Liver (tissue), 9 donors: ENCODE measurements around the gene H2BK1. TPM values are rescaled to one million over a fixed set of nuclear protein-coding genes. Genes with fewer than 3 reads are reported as not detected.

Experiments used
- DNase-seq: peaks from one replicate; pipeline ENCODE4 v3.0.0-alpha.2; 2017; ENCODE audit warnings: low spot score
- H3K27ac ChIP-seq, 2 donors: one replicate each; pipeline ENCODE4 v1.7.0; 2013; ENCODE audit warnings: inconsistent platforms in 2 of 2, low read length in 2 of 2, control low read depth in 1 of 2, low read depth in 1 of 2, mild to moderate bottlenecking in 1 of 2
- H3K27me3 ChIP-seq, 4 donors: one replicate each; pipeline versions ENCODE4 v1.6.1 to v1.7.0; 2013; ENCODE audit warnings: low read length in 3 of 4, inconsistent platforms in 1 of 4, mild to moderate bottlenecking in 1 of 4, moderate library complexity in 1 of 4; ENCODE audit not compliant: control insufficient read depth in 4 of 4, insufficient read depth in 4 of 4
- H3K36me3 ChIP-seq, 4 donors: one replicate each; pipeline versions ENCODE4 v1.6.1 to v1.7.0; 2013; ENCODE audit warnings: low read length in 3 of 4, mild to moderate bottlenecking in 3 of 4, low read depth in 1 of 4, moderate library complexity in 1 of 4; ENCODE audit not compliant: control insufficient read depth in 4 of 4, insufficient read depth in 3 of 4
- H3K4me1 ChIP-seq, 4 donors: one replicate each; pipeline versions ENCODE4 v1.6.1 to v1.7.0; 2013; ENCODE audit warnings: low read length in 3 of 4, mild to moderate bottlenecking in 3 of 4, moderate library complexity in 1 of 4; ENCODE audit not compliant: control insufficient read depth in 4 of 4, insufficient read depth in 4 of 4
- H3K4me3 ChIP-seq, 3 donors: one replicate each; pipeline versions ENCODE4 v1.6.1 to v1.7.0; 2013; ENCODE audit warnings: low read length in 3 of 3, control low read depth in 1 of 3, low read depth in 1 of 3, mild to moderate bottlenecking in 1 of 3
- H3K9ac ChIP-seq, 2 donors: one replicate each; pipeline ENCODE4 v1.7.0; 2013; ENCODE audit warnings: low read length in 2 of 2, mild to moderate bottlenecking in 2 of 2, moderate library complexity in 2 of 2, control low read depth in 1 of 2, low read depth in 1 of 2
- H3K9me3 ChIP-seq, 4 donors: one replicate each; pipeline versions ENCODE4 v1.6.1 to v1.7.0; 2013; ENCODE audit warnings: low read length in 3 of 4; ENCODE audit not compliant: control insufficient read depth in 4 of 4
- HNF4A ChIP-seq, 2 donors: conservative IDR thresholded peaks; 2 replicates each; pipeline ENCODE4 v1.6.1; 2016; ENCODE audit warnings: antibody characterized with exemption in 2 of 2, mild to moderate bottlenecking in 2 of 2
- MAX ChIP-seq: IDR thresholded peaks from 2 replicates; pipeline ENCODE4 v1.6.1; 2016; ENCODE audit warnings: antibody characterized with exemption
- NR2F2 ChIP-seq: IDR thresholded peaks from 2 replicates; pipeline ENCODE4 v1.6.1; 2016; ENCODE audit warnings: antibody characterized with exemption
- ZBTB33 ChIP-seq: IDR thresholded peaks from 2 replicates; pipeline ENCODE4 v1.6.1; 2016; ENCODE audit warnings: antibody characterized with exemption
- WGBS: extraction: QIAGEN DNeasy Blood & Tissue Kit; methylation state at CpG from one replicate; pipeline ENCODE4 v1.1.7; 2013; 5-methylcytosine and 5-hydroxymethylcytosine counted together
- polyA plus RNA-seq, 2 donors: library from polyadenylated mRNA; stranded (reverse) in 1 of 2; unstranded in 1 of 2; fragments of 200-250 nt in 1 of 2; fragments of >200 nt in 1 of 2; fragmentation: Nextera tagmentation in 1 of 2; extraction: Ambion mirVana in 1 of 2; gene quantifications; one replicate each; pipeline versions ENCODE4 v1.2.1 to v1.2.3, GENCODE V29; 2013 to 2015
- total RNA-seq, 2 donors: library from RNA; depleted of rRNA; stranded (reverse); fragments of >200 nt; gene quantifications; one replicate each; pipeline ENCODE4 v1.2.3, GENCODE V29; 2014
- donor health status: healthy.
- donor health status: healthy.
- donor health status: healthy.
- donor health status: healthy.
- donor health status: healthy.

H2BK1 gene
- total and polyA plus RNA-seq, 4 donors, result not detected

- 84% methylated on average over 1 of the region's 1 CpG for WGBS
- H3K9ac ChIP-seq, result no peak overlapping the region
- no peak for DNase-seq
- peaks cover 0 to 11% (median 4%) of the 10 kb centered on the region in 4 donors for H3K27me3 ChIP-seq
- H3K36me3 ChIP-seq, result no peaks in the 10 kb centered on the region
- TF ChIP-seq HNF4A (conservative IDR thresholded peaks at IDR 0.05) (no peak), NR2F2 (no peak), ZBTB33 (no peak), MAX (no peak)
- H3K9me3 ChIP-seq, result no peaks in the 10 kb centered on the region
- no peak overlapping the region for H3K4me3 ChIP-seq
- H3K4me1 ChIP-seq, result peaks cover 0 to 2% (median 1%) of the 10 kb centered on the region in 4 donors
- no peak overlapping the region for H3K27ac ChIP-seq
Observed at GRCh38 chr7:151161757-151162156, 48.5 kb downstream of the H2BK1 start.

Other genes starting within 250 kb of the H2BK1 start
- 10 to 100 TPM in 1 of 2 donors, under 1 TPM in 1; 0.33 to 74.6 TPM for gene KCNH2, start 232.2 kb downstream of the H2BK1 start, total RNA-seq
- gene KCNH2, start 232.2 kb downstream of the H2BK1 start, polyA plus RNA-seq, result under 1 TPM in 1 of 2 donors, not detected in 1; 0.18 TPM
- 1 to 10 TPM; 5.4 to 6.1 TPM for gene NOS3, start 219.5 kb downstream of the H2BK1 start, total RNA-seq
- gene NOS3, start 219.5 kb downstream of the H2BK1 start, polyA plus RNA-seq, result 1 to 10 TPM; 1.6 to 4.9 TPM
- gene ATG9B, start 186.0 kb downstream of the H2BK1 start, total RNA-seq, result not detected
- under 1 TPM in 1 of 2 donors, not detected in 1; 0.61 TPM for gene ATG9B, start 186.0 kb downstream of the H2BK1 start, polyA plus RNA-seq
- gene ABCB8, start 182.0 kb downstream of the H2BK1 start, total RNA-seq, result 10 to 100 TPM; 12.4 to 28.3 TPM
- gene ABCB8, start 182.0 kb downstream of the H2BK1 start, polyA plus RNA-seq, result 10 to 100 TPM; 16.7 to 30.2 TPM
- 1 to 10 TPM in 1 of 2 donors, under 1 TPM in 1; 0.05 to 1.0 TPM for gene ASIC3, start 162.0 kb downstream of the H2BK1 start, total RNA-seq
- gene ASIC3, start 162.0 kb downstream of the H2BK1 start, polyA plus RNA-seq, result under 1 TPM; 0.22 to 0.55 TPM
- gene CDK5, start 152.6 kb downstream of the H2BK1 start, total RNA-seq, result 1 to 10 TPM; 4.0 to 8.8 TPM
- 1 to 10 TPM; 6.0 to 9.0 TPM for gene CDK5, start 152.6 kb downstream of the H2BK1 start, polyA plus RNA-seq
- gene SLC4A2, start 150.9 kb downstream of the H2BK1 start, total RNA-seq, result 10 to 100 TPM; 27.5 to 73.2 TPM
- gene SLC4A2, start 150.9 kb downstream of the H2BK1 start, polyA plus RNA-seq, result 10 to 100 TPM; 72.0 to 98.8 TPM
- gene FASTK, start 129.7 kb downstream of the H2BK1 start, total RNA-seq, result 10 to 100 TPM; 31.1 to 62.8 TPM
- 10 to 100 TPM; 33.9 to 53.4 TPM for gene FASTK, start 129.7 kb downstream of the H2BK1 start, polyA plus RNA-seq
- 10 to 100 TPM; 15.1 to 28.9 TPM for gene TMUB1, start 127.0 kb downstream of the H2BK1 start, total RNA-seq
- 10 to 100 TPM; 32.0 to 51.7 TPM for gene TMUB1, start 127.0 kb downstream of the H2BK1 start, polyA plus RNA-seq
- gene AGAP3, start 124.0 kb downstream of the H2BK1 start, total RNA-seq, result 10 to 100 TPM in 1 of 2 donors, 1 to 10 TPM in 1; 3.9 to 27.0 TPM
- gene AGAP3, start 124.0 kb downstream of the H2BK1 start, polyA plus RNA-seq, result 10 to 100 TPM; 10.1 to 25.2 TPM
- gene GBX1, start 42.8 kb downstream of the H2BK1 start, total RNA-seq, result not detected
- not detected for gene GBX1, start 42.8 kb downstream of the H2BK1 start, polyA plus RNA-seq
- not detected for gene ASB10, start 23.2 kb downstream of the H2BK1 start, total RNA-seq
- gene ASB10, start 23.2 kb downstream of the H2BK1 start, polyA plus RNA-seq, result not detected
- 10 to 100 TPM; 11.2 to 15.6 TPM for gene ABCF2, start 16.7 kb upstream of the H2BK1 start, total RNA-seq
- 1 to 10 TPM; 6.3 to 9.9 TPM for gene ABCF2, start 16.7 kb upstream of the H2BK1 start, polyA plus RNA-seq
- gene CHPF2, start 22.0 kb upstream of the H2BK1 start, total RNA-seq, result 10 to 100 TPM; 16.7 to 19.7 TPM
- 10 to 100 TPM in 1 of 2 donors, 1 to 10 TPM in 1; 4.1 to 19.5 TPM for gene CHPF2, start 22.0 kb upstream of the H2BK1 start, polyA plus RNA-seq
- 1 to 10 TPM; 2.1 to 5.6 TPM for gene SMARCD3, start 38.2 kb upstream of the H2BK1 start, total RNA-seq
- 1 to 10 TPM; 1.8 to 2.2 TPM for gene SMARCD3, start 38.2 kb upstream of the H2BK1 start, polyA plus RNA-seq
- gene NUB1, start 131.3 kb upstream of the H2BK1 start, total RNA-seq, result 10 to 100 TPM; 14.0 to 27.9 TPM
- 10 to 100 TPM; 18.7 to 19.0 TPM for gene NUB1, start 131.3 kb upstream of the H2BK1 start, polyA plus RNA-seq
- 1 to 10 TPM in 1 of 2 donors, under 1 TPM in 1; 0.75 to 4.9 TPM for gene WDR86, start 199.6 kb upstream of the H2BK1 start, total RNA-seq
- gene WDR86, start 199.6 kb upstream of the H2BK1 start, polyA plus RNA-seq, result under 1 TPM; 0.35 to 0.78 TPM
- gene CRYGN, start 229.7 kb upstream of the H2BK1 start, total RNA-seq, result under 1 TPM in 1 of 2 donors, not detected in 1; under 0.01 TPM
- gene CRYGN, start 229.7 kb upstream of the H2BK1 start, polyA plus RNA-seq, result under 1 TPM in 1 of 2 donors, not detected in 1; 0.02 TPM